ENCODE results near the gene TBC1D24. TPM values are rescaled to one million over a fixed set of nuclear protein-coding genes. Genes with fewer than 3 reads are reported as not detected.

TBC1D24 gene
- total RNA-seq, 1 donor from 2014 or later = 43.7 TPM

- no peak overlapping the region for H3K27ac ChIP-seq
- H3K4me1 ChIP-seq = peaks cover 27% of the 10 kb centered on the region
- intact Hi-C loops (cut with DNase I) = no loop called here
- H3K36me3 ChIP-seq = peaks cover 3% of the 10 kb centered on the region
- DNase-seq (no peak), ATAC-seq (no peak)
- TF ChIP-seq, protein P1, sequence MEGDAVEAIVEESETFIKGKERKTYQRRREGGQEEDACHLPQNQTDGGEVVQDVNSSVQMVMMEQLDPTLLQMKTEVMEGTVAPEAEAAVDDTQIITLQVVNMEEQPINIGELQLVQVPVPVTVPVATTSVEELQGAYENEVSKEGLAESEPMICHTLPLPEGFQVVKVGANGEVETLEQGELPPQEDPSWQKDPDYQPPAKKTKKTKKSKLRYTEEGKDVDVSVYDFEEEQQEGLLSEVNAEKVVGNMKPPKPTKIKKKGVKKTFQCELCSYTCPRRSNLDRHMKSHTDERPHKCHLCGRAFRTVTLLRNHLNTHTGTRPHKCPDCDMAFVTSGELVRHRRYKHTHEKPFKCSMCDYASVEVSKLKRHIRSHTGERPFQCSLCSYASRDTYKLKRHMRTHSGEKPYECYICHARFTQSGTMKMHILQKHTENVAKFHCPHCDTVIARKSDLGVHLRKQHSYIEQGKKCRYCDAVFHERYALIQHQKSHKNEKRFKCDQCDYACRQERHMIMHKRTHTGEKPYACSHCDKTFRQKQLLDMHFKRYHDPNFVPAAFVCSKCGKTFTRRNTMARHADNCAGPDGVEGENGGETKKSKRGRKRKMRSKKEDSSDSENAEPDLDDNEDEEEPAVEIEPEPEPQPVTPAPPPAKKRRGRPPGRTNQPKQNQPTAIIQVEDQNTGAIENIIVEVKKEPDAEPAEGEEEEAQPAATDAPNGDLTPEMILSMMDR (IDR thresholded peaks at IDR 0.05) = no peak
- no peaks in the 10 kb centered on the region for H3K27me3 ChIP-seq
- no peak overlapping the region for H3K4me3 ChIP-seq
- no peaks in the 10 kb centered on the region for H3K9me3 ChIP-seq
Measured at GRCh38 chr16:2489581-2489980, 14.7 kb downstream of the TBC1D24 start.

DNA sequence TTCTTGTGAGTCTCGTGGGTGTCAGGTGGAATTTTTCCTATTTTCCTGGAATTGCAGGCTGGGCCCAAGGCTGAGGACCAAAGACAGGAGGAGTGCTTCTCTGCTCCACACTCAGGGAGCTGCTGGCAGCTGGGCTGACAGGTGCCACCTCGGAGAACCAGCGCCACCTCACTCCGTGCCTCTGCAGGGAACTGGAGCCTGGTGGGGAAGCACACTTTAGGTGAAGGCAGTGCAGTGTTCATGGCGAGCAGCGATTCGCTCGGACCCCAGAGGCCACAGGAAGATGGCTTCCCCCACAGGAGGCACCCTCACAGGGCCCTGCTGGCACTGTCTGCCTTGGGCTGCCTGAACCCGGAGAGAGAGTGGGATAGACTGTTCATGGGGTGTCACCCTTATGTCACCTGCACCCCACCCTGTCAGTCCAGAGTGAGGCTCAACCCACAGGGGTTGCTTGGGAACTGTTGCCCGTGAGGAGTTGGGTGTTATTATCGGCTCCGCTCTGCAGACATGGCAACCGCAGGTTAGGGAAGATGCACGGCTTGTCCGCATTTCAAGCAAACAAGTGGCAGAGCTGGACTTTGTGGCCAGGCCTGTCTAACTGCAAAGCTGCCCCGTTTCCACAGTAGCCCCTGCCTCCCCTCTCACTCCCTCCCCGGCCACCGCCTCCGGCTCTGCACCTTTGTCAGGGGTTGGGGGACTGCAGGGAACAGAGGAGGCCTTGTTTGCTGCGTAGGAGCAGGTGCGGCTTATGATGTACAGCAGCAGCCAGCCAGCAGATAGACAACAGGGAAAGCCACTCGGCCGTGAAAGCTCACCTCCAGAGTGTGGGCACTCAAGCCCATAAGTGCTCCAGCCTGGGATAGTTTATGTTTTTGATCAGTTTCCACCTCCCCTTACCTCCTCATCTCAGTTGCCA lies 15.5 kb downstream of the TBC1D24 start:
- DNase-seq = no peak
- H3K9me3 ChIP-seq = no peaks in the 10 kb centered on the region
- TF ChIP-seq, protein P1 (IDR thresholded peaks at IDR 0.05) = no peak
- peaks cover 3% of the 10 kb centered on the region for H3K36me3 ChIP-seq
- H3K4me3 ChIP-seq = no peak overlapping the region
- no peak for ATAC-seq
- H3K27me3 ChIP-seq = no peaks in the 10 kb centered on the region
- intact Hi-C loops (cut with DNase I) = loop anchor here (10.0 kb wide), 1 partner anchor 156 kb away; no protein-coding TSS in a partner anchor
- H3K4me1 ChIP-seq = peaks cover 18% of the 10 kb centered on the region
- H3K27ac ChIP-seq = no peak overlapping the region

DNA sequence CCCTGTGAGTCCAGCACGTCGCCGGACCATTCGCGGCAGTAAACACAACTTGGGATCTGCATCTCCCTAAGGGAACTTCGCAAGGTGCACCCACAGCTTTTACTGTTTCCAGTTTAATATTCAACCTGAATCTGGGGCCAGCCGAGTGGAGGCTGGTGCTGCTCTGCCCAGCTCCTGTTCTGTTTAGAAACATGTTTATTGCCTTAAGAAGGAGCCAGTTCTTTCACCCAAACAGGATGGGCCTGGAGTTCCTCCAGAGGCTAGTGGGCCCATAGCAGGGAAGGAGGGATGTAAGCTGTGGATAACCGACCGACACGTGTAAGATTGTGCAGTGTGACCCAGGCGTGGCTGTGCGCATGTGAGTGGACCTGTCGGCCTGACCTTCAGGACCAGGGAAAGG lies 17.4 kb downstream of the TBC1D24 start:
- Histone ChIP-seq H3K4me1 (peaks cover 12% of the 10 kb centered on the region), H3K36me3 (peaks cover 15% of the 10 kb centered on the region), H3K4me3 (no peak overlapping the region), H3K27me3 (no peaks in the 10 kb centered on the region), H3K9me3 (no peaks in the 10 kb centered on the region), H3K27ac (no peak overlapping the region)
- intact Hi-C loops (cut with DNase I) = loop anchor here (10.0 kb wide), 1 partner anchor 157 kb away; no protein-coding TSS in a partner anchor
- DNase-seq (no peak), ATAC-seq (no peak)
- TF ChIP-seq, protein P1 (IDR thresholded peaks at IDR 0.05) = no peak

DNA sequence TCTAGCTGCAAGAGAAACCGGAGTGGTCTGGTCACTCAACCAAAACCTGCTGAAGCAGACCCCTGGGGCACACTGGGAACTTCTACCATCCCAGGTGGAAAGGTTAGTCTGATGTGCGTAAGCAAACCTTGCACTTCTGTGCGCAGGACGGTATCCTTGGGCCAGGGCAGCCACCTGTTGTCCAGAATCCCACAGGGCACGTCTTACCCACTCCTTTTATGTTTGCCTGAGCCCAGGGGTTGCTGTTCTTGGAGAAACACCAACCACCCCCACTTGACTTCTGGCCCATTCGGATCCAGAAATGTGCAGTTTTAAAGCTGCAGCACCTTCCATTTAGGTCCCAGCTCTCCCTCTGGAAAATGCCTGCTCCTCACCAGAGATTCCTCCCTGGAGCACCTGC lies 18.7 kb downstream of the TBC1D24 start:
- Histone ChIP-seq H3K27ac (peak overlapping the region; percentile 30), H3K36me3 (peaks cover 15% of the 10 kb centered on the region), H3K27me3 (no peaks in the 10 kb centered on the region), H3K9me3 (no peaks in the 10 kb centered on the region), H3K4me3 (no peak overlapping the region), H3K4me1 (peaks cover 25% of the 10 kb centered on the region)
- intact Hi-C loops (cut with DNase I) = loop anchor here (10.0 kb wide), 1 partner anchor 159 kb away; no protein-coding TSS in a partner anchor
- ATAC-seq (peak; percentile 61), DNase-seq (no peak)
- TF ChIP-seq, protein P1 (IDR thresholded peaks at IDR 0.05) = no peak

- intact Hi-C loops (cut with DNase I) = loop anchor here (10.0 kb wide), 1 partner anchor 160 kb away; no protein-coding TSS in a partner anchor
- no peaks in the 10 kb centered on the region for H3K9me3 ChIP-seq
- ATAC-seq (peak; percentile 50), DNase-seq (no peak)
- H3K36me3 ChIP-seq = peaks cover 15% of the 10 kb centered on the region
- TF ChIP-seq, protein P1 (IDR thresholded peaks at IDR 0.05) = no peak
- H3K4me3 ChIP-seq = no peak overlapping the region
- H3K4me1 ChIP-seq = peaks cover 27% of the 10 kb centered on the region
- peak overlapping the region; percentile 30 for H3K27ac ChIP-seq
- H3K27me3 ChIP-seq = no peaks in the 10 kb centered on the region
Measured at GRCh38 chr16:2494616-2495015, 19.7 kb downstream of the TBC1D24 start.

Measured in upper lobe of right lung (tissue), 1 donor.